ENCODE measurements around the gene REEP1.

REEP1 gene, protein sequence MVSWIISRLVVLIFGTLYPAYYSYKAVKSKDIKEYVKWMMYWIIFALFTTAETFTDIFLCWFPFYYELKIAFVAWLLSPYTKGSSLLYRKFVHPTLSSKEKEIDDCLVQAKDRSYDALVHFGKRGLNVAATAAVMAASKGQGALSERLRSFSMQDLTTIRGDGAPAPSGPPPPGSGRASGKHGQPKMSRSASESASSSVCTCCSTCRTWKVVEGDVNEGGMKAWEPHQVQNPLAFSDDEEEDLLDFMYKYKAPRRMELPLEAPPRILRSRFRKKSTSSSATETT

DNA sequence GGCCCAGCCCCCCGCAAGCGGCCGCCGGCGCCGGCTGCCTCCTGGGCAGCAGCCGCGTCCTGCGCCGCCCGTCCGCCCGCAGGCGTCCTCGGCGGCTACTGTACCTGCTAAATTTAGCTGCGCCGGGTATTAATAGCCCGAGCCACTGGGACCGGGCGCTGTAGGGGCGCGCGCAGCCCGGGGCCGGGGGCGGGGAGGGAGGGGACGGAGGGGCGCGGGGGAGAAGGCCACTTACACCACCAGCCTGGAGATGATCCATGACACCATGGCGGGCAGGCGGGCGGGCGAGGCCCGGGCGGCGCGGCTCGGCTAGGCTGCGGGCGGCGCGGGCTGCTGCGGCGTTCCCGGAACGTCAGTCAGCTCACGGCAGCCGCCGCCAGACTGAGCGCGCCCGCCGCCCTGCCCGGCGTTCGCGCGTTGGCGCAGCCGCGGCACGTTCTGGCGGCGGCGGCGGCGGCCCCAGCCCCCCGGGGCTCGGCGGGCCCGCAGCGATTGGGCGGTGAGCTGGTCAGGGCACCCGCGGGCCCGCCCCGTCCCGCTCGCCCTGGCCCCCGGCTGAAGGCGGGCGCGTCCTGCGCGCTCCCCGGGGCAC lies at the start of gene REEP1:
Gene REEP1, minus strand, starts transcription at position 383 of the 592 bp plus-strand sequence. Its CDS starts 116 bp downstream, at position 267.
- no peak for DNase-seq (ENCODE audit: low read depth)
- TF ChIP-seq CTCF (conservative IDR thresholded peaks at IDR 0.05; ENCODE audit: low read depth, low read length) = no peak
- peak within 1 kb of the TSS; percentile 42 for H3K4me3 ChIP-seq (ENCODE audit: low read length)

DNA sequence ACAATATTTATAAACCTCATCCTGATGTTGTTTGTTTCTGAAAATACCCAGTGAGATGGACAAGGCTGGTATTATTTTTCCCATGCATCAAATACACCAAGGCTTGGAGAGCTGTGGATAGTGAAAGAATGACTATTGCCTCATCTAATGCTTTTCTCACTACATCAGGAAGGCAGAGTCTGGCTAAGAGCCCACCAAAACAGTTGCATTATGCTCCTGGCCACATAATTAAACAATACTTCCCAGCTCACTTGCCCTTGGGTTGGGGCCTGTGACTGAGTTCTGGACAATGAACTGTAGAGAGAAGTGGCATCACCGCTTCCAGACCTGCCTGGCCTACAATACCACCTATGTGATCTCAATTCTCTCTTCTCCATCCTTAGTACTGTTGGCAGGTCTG lies 46.4 kb upstream of the REEP1 start:
- H3K4me3 ChIP-seq (ENCODE audit: low read length) = no peak overlapping the region
- no peak for DNase-seq (ENCODE audit: low read depth)
- no peak for TF ChIP-seq CTCF (conservative IDR thresholded peaks at IDR 0.05; ENCODE audit: low read depth, low read length)

DNA sequence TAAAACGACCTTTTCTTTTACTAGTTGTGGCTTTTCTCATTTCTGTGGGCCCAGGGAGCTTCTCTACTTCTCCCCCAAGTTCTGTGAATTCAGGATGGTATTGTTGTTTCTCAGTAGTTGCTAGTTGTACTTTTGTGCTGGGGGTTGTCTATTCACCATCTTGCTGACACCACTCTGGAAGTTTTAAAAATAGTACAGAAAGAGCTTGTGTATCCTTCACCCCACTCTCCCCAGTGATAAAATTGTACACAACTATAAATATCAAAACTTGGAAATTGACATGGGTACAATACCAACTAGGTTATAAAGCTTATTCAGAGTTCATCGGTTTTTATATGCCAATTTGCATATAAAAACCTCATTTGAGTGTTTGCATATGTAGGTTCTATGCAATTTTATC lies 45.3 kb upstream of the REEP1 start:
- TF ChIP-seq CTCF (conservative IDR thresholded peaks at IDR 0.05; ENCODE audit: low read depth, low read length) = no peak
- no peak for DNase-seq (ENCODE audit: low read depth)
- no peak overlapping the region for H3K4me3 ChIP-seq (ENCODE audit: low read length)

GRCh38 chr2:86382108-86382507 lies 44.7 kb upstream of the REEP1 start:
- TF ChIP-seq CTCF (conservative IDR thresholded peaks at IDR 0.05; ENCODE audit: low read depth, low read length) = no peak
- DNase-seq (ENCODE audit: low read depth) = no peak
- no peak overlapping the region for H3K4me3 ChIP-seq (ENCODE audit: low read length)

- no peak overlapping the region for H3K4me3 ChIP-seq (ENCODE audit: low read length)
- no peak for DNase-seq (ENCODE audit: low read depth)
- no peak for TF ChIP-seq CTCF (conservative IDR thresholded peaks at IDR 0.05; ENCODE audit: low read depth, low read length)
Observed at GRCh38 chr2:86378469-86378868, 41.0 kb upstream of the REEP1 start.

DNA sequence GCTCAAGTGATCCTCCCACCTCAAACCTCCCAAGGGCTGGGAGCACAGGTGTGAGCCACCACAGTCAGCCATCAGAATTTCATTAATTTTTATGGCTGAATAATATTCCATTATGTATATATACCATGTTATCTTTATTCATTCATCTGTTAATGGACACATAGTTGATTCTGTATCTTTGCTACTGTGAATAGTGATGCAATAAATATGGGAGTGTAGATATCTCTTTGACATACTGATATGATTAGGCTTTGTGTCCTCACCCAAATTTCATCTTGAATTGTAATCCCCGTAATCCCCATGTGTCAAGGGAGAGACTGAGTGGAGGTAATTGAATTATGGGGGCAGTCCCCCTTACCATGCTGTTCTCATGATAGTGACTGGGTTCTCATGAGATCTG lies 38.2 kb upstream of the REEP1 start:
- TF ChIP-seq CTCF (conservative IDR thresholded peaks at IDR 0.05; ENCODE audit: low read depth, low read length) = no peak
- DNase-seq (ENCODE audit: low read depth) = no peak
- H3K4me3 ChIP-seq (ENCODE audit: low read length) = no peak overlapping the region

Data from retinal pigment epithelial cell (primary cell).